ENCODE data around the gene FAM13A.
A peak's percentile ranks its signal among the peaks of the same experiment; 100 is the strongest.
"Not testable (repeated sequence)": the region's sequence is repeated elsewhere in the genome, so short reads cannot be mapped to it uniquely, and the experiment has no call there.

Gene FAM13A

DNA sequence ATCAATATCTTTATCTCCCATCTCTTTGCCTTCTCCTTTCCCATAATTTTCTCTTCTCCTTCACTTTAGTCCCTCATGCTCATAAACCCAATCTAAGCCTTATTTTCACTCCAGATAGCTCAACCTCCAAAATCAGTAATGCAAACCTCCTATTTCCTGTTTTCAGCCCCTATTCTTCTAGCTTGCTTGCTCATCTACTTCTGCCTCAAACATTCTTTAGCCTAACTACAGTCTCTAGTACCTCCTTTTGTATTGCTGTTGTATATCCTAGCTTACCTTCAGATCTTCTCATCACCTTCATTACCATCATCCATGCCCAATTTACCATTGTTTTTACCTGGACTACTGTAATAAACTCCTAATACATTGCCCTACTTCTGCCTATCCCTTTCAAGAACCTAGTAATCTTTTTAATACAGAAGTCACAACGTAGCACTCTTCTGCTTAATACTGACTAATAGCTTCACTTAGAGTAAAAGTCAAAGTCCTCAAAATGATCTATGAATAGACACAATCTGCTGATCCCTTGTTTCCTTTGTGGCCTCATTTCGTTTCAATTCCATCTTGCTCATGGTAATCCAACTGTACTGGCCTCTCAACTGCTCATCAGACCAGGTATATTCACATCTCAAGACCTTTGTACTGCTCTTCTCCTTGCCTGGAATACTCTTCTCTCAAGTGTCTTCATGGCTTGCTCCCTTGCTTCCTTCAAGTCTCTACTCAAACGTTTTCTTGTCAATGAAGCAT is 123.4 kb downstream of the FAM13A start:
- peak; percentile 5 for DNase-seq (ENCODE audit: low read depth)
- TF ChIP-seq, protein P1, sequence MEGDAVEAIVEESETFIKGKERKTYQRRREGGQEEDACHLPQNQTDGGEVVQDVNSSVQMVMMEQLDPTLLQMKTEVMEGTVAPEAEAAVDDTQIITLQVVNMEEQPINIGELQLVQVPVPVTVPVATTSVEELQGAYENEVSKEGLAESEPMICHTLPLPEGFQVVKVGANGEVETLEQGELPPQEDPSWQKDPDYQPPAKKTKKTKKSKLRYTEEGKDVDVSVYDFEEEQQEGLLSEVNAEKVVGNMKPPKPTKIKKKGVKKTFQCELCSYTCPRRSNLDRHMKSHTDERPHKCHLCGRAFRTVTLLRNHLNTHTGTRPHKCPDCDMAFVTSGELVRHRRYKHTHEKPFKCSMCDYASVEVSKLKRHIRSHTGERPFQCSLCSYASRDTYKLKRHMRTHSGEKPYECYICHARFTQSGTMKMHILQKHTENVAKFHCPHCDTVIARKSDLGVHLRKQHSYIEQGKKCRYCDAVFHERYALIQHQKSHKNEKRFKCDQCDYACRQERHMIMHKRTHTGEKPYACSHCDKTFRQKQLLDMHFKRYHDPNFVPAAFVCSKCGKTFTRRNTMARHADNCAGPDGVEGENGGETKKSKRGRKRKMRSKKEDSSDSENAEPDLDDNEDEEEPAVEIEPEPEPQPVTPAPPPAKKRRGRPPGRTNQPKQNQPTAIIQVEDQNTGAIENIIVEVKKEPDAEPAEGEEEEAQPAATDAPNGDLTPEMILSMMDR (IDR thresholded peaks at IDR 0.05; ENCODE audit: low read length, missing control alignments), result no peak
- H3K4me3 ChIP-seq (replicated peaks; ENCODE audit: low read depth, low read length), result no peak overlapping the region

DNA sequence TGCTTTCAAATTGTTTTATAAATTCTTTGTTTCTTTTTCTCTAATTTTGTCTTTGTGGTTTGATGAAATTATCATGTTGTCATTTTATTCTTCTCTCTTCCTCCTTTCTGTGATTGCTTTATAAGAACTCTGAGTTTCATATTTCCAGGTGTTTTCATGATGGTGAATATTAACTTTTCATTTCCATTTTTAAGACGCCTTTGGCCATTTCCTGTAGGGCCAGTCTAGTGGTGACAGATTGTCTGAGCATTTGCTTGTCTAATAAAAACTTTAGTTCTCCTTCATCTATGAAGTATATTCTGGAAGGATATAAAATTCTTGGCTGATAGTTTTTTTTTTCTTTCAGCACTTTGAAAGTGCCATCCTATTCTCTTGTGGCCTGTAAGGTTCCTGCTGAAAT is 128.1 kb downstream of the FAM13A start:
- DNase-seq (ENCODE audit: low read depth), result no peak
- TF ChIP-seq, protein P1 (IDR thresholded peaks at IDR 0.05; ENCODE audit: low read length, missing control alignments), result no peak

DNA sequence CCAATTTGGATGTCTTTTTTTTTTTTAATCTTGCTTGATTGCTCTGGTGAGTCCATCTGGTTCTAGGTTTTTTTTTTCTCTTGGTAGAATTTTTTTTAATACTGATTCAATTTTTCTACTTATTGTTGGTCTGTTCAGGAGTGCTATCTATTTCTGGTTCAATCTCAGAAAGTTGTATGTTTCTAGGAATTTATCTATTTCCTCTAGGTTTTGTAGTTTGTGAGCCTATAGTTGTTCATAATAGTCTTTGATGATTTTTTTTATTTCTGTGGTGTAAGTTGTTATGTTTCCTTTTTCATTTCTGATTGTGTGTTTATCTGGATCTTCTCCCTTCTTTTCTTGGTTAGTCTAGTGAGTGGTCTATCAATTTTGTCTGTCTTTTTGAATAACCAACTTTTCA is 129.6 kb downstream of the FAM13A start:
- no peak overlapping the region for H3K4me3 ChIP-seq (replicated peaks; ENCODE audit: low read depth, low read length)
- DNase-seq (ENCODE audit: low read depth), result no peak
- TF ChIP-seq, protein P1 (IDR thresholded peaks at IDR 0.05; ENCODE audit: low read length, missing control alignments), result no peak

More for the DNA sequence above, 128.1 kb downstream of the FAM13A start:
- H3K4me3 ChIP-seq (replicated peaks; ENCODE audit: low read depth, low read length), result no peak overlapping the region

DNA sequence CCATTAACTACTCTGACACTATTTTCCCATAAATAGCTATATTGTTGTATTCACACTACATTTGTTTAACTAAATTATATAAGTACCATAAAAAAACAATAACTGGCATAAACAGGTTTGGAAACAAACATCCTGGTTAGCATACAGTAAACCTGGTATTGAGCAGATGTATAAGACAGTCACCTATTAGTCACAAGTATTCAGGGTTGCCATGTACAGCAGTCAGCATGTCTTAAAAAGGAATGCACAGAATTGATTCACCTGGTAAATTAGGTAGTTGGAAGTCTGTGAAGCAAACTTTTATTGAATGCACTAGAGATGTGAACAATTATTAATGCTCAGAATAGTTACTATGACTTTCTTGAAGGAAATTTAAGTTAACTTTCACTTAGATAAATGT is 137.9 kb downstream of the FAM13A start:
- TF ChIP-seq, protein P1 (IDR thresholded peaks at IDR 0.05; ENCODE audit: low read length, missing control alignments), result no peak
- no peak overlapping the region for H3K4me3 ChIP-seq (replicated peaks; ENCODE audit: low read depth, low read length)
- no peak for DNase-seq (ENCODE audit: low read depth)

GRCh38 chr4:88913181-88913580 is 143.8 kb downstream of the FAM13A start:
- H3K4me3 ChIP-seq (replicated peaks; ENCODE audit: low read depth, low read length); DNase-seq (ENCODE audit: low read depth): not testable (repeated sequence)

DNA sequence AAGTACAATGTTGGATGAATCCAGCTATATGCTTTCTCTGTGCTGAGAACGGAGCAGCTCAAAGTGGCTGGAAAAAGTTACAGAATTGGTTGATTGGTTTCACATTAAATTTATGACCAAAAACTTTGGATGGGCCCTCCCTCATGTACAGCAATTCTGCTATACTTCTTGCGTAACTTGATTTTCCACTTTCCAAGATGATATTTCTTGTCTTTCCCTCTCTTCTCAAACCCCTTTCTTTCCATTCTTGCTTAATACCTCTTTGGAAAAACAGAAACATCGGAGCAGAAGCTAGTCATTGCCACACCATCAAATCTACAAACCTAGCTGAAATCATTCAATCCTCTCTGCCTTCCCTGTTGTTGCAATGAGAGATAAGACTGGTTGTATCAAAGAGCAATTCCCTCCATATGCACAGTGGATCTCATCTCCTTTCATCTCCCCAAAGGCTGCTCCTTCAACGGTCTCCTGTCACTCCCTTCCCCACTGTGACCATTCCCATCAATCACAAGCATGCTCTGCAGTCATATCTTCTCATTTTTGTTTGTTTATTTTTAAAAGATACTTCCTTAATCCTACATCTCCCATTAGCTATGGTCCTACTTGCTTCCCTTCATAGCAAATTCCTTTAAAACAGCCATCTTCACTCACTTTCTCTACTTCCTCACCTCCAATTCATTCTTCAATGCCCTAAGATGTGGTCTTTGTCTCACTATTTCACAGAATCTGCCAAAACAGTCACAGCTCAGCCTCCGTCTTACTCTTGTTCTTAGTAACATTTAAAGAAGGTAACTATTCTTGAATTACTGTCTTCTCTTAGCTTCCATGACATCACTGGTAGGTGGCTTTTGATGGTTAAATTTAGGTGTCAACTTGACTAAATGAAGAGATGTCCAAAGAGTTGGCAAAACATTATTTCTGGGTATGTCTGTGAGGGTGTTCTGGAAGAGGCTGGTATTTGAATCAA is 145.5 kb downstream of the FAM13A start:
- H3K4me3 ChIP-seq (replicated peaks; ENCODE audit: low read depth, low read length), result no peak overlapping the region
- TF ChIP-seq, protein P1 (IDR thresholded peaks at IDR 0.05; ENCODE audit: low read length, missing control alignments), result no peak
- no peak for DNase-seq (ENCODE audit: low read depth)

DNA sequence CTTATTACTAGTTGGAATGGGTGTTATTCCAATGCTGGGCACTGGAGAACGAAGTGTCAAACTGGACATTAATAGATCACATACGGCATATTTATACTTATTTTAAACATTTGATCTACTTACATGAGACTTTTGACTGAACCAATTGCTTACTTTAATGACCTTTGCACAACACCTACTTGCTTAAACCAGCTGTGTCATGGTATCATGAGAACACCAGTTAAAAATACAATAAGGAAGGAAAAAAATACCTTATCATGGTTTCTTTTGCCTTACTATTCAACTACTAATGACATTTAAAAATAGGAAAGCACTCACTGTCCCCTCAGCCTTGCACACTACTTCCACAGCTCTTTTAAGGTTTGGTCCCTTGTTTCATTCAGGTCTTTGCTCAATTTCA is 146.9 kb downstream of the FAM13A start:
- TF ChIP-seq, protein P1 (IDR thresholded peaks at IDR 0.05; ENCODE audit: low read length, missing control alignments), result no peak
- no peak overlapping the region for H3K4me3 ChIP-seq (replicated peaks; ENCODE audit: low read depth, low read length)

More for the DNA sequence above, 146.9 kb downstream of the FAM13A start:
- DNase-seq (ENCODE audit: low read depth), result no peak

All from fibroblast of pulmonary artery (primary cell).